H1 (cell line): ENCODE results near the gene RNF212. TPM values are rescaled to one million over a fixed set of nuclear protein-coding genes. Genes with fewer than 3 reads are reported as not detected.

Experiments used
- polyA plus RNA-seq, 7 experiments: library from polyadenylated mRNA; depleted of rRNA in 3 of 7; stranded (reverse) in 5 of 7; unstranded in 2 of 7; fragments of >200 nt in 5 of 7; fragments of 200-250 nt in 2 of 7; gene quantifications; 1 replicate in 5 of 7; 2 replicates in 1 of 7; 4 replicates in 1 of 7; pipeline versions ENCODE4 v1.2.1 to v1.2.3, GENCODE V29; 2011 to 2013; ENCODE audit warnings: missing spikeins in 2 of 7, mixed read lengths in 2 of 7
- small RNA-seq: library from polyadenylated mRNA; stranded (forward); fragments of <200 nt; extraction: miRNeasy Mini kit (QIAGEN cat#:217004); gene quantifications from one replicate; pipeline ENCODE3, GENCODE V24; 2013; ENCODE audit not compliant: insufficient read depth
- total RNA-seq: library from RNA; stranded (reverse); fragmentation: NEBNext Ultra II Directional; extraction: Animal tissue kit (Norgen Biotek cat#: 25700); gene quantifications from 2 replicates; pipeline ENCODE4 v1.2.1, GENCODE V29; 2021

Gene RNF212
- total and polyA plus RNA-seq, 2 of the 8 experiments (the other 6 are each of a cell fraction or from before 2014, with no cell fraction given), result 3.4 to 5.4 TPM

Small RNA genes within 50 kb of the gene (small RNA-seq; reads per million reads assigned to genes)
- not detected for gene RF00554

Other genes with a start within 250 kb of the RNF212 start
- gene GAK, start 181.2 kb downstream of the RNF212 start, total RNA-seq, result 70.8 and 76.9 TPM in 2 replicates
- 31.5 and 50.3 TPM in 2 replicates for gene GAK, start 181.2 kb downstream of the RNF212 start, polyA plus RNA-seq (2011; rRNA removed)
- gene TMEM175, start 181.1 kb downstream of the RNF212 start, total RNA-seq, result 3.0 and 4.9 TPM in 2 replicates
- 20.7 and 32.8 TPM in 2 replicates for gene TMEM175, start 181.1 kb downstream of the RNF212 start, polyA plus RNA-seq (2011; rRNA removed)
- gene DGKQ, start 140.0 kb downstream of the RNF212 start, total RNA-seq, result 9.3 and 9.7 TPM in 2 replicates
- 7.3 and 14.5 TPM in 2 replicates for gene DGKQ, start 140.0 kb downstream of the RNF212 start, polyA plus RNA-seq (2011; rRNA removed)
- 4.8 and 6.5 TPM in 2 replicates for gene IDUA, start 126.5 kb downstream of the RNF212 start, total RNA-seq
- 2.8 and 5.8 TPM in 2 replicates for gene IDUA, start 126.5 kb downstream of the RNF212 start, polyA plus RNA-seq (2011; rRNA removed)
- gene SLC26A1, start 120.2 kb downstream of the RNF212 start, total RNA-seq, result not detected in 2 replicates
- 0.11 and 0.14 TPM in 2 replicates for gene SLC26A1, start 120.2 kb downstream of the RNF212 start, polyA plus RNA-seq (2011; rRNA removed)
- 18.8 and 18.9 TPM in 2 replicates for gene FGFRL1, start 101.9 kb downstream of the RNF212 start, total RNA-seq
- 34.6 and 38.9 TPM in 2 replicates for gene FGFRL1, start 101.9 kb downstream of the RNF212 start, polyA plus RNA-seq (2011; rRNA removed)
- gene SPON2, start 59.0 kb upstream of the RNF212 start, total RNA-seq, result 2.8 and 3.2 TPM in 2 replicates
- 2.8 and 5.2 TPM in 2 replicates for gene SPON2, start 59.0 kb upstream of the RNF212 start, polyA plus RNA-seq (2011; rRNA removed)
- gene CTBP1, start 135.6 kb upstream of the RNF212 start, total RNA-seq, result 128 and 132 TPM in 2 replicates
- gene CTBP1, start 135.6 kb upstream of the RNF212 start, polyA plus RNA-seq (2011; rRNA removed), result 185 and 308 TPM in 2 replicates
- gene MAEA, start 176.3 kb upstream of the RNF212 start, total RNA-seq, result 75.3 and 75.8 TPM in 2 replicates
- gene MAEA, start 176.3 kb upstream of the RNF212 start, polyA plus RNA-seq (2011; rRNA removed), result 133 and 166 TPM in 2 replicates
- 19.0 and 19.4 TPM in 2 replicates for gene UVSSA, start 233.6 kb upstream of the RNF212 start, total RNA-seq
- 14.5 and 21.1 TPM in 2 replicates for gene UVSSA, start 233.6 kb upstream of the RNF212 start, polyA plus RNA-seq (2011; rRNA removed)